ENCODE data around the gene TRERF1. TPM values are rescaled to one million over a fixed set of nuclear protein-coding genes. Genes with fewer than 3 reads are reported as not detected.

The TRERF1 gene
- total RNA-seq, 4 donors from 2014 or later = 0.47 to 0.87 (median 0.50) TPM

DNA sequence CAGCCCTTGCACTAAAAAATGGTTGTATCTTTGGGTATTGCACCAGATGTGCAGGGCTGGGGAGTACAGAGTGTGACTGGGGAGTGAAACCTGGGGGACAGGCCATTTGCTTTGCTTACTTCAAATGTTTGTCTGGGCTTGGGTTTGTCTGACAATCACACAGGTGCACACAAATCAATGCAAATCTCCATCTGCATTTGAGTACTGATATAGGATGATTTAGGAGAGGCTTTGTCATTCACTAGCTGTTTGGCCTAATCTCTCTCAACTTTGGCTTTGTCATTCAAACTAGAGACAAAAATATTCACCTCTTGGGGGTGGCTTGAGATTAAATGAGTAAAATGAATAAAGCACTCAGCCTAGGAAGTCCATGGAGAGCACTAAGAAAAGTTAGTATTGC lies 274.7 kb downstream of the TRERF1 start:
- peaks cover 0 to 9% (median 6%) of the 10 kb centered on the region in 3 donors for H3K27me3 ChIP-seq
- H3K9me3 ChIP-seq = no peaks in the 10 kb centered on the region
- H3K36me3 ChIP-seq = no peaks in the 10 kb centered on the region
- in situ Hi-C loops (cut with MboI; ENCODE audit: low sequenced_read_pairs in 4 of 4) = no loop called here
- no peak overlapping the region for H3K27ac ChIP-seq
- TF ChIP-seq, protein P1, sequence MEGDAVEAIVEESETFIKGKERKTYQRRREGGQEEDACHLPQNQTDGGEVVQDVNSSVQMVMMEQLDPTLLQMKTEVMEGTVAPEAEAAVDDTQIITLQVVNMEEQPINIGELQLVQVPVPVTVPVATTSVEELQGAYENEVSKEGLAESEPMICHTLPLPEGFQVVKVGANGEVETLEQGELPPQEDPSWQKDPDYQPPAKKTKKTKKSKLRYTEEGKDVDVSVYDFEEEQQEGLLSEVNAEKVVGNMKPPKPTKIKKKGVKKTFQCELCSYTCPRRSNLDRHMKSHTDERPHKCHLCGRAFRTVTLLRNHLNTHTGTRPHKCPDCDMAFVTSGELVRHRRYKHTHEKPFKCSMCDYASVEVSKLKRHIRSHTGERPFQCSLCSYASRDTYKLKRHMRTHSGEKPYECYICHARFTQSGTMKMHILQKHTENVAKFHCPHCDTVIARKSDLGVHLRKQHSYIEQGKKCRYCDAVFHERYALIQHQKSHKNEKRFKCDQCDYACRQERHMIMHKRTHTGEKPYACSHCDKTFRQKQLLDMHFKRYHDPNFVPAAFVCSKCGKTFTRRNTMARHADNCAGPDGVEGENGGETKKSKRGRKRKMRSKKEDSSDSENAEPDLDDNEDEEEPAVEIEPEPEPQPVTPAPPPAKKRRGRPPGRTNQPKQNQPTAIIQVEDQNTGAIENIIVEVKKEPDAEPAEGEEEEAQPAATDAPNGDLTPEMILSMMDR (IDR thresholded peaks at IDR 0.05 in 4 of 5, conservative IDR thresholded peaks at IDR 0.05 in 1 of 5) = no peak
- TF ChIP-seq POLR2A (IDR thresholded peaks at IDR 0.05) = no peak
- intact Hi-C loops (cut with DNase I; ENCODE audit: low total_unique reads) = no loop called here
- no peak for DNase-seq
- H3K4me1 ChIP-seq = no peaks in the 10 kb centered on the region
- no peak for ATAC-seq
- H3K4me3 ChIP-seq = no peak overlapping the region

DNA sequence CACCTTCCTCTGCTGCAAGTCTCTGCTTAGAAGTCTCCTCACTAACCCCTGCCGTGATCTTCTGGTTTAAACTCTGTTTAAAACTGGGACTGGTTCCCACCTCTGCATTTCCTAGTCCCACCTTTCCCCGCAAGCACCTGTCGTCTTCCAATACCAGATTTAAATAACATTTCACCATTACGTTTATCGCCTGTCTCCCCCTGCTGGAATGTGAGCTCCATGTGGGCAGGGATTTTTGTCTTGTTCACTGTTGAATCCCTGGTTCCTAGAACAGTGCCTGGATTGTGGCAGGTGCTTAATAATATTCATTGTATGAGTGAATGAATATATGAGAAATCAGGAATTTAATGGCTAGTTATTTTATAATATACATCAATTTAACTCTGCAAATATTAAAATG lies 275.9 kb downstream of the TRERF1 start:
- no peaks in the 10 kb centered on the region for H3K9me3 ChIP-seq
- no peak for ATAC-seq
- H3K27ac ChIP-seq = no peak overlapping the region
- TF ChIP-seq, protein P1 (IDR thresholded peaks at IDR 0.05 in 4 of 5, conservative IDR thresholded peaks at IDR 0.05 in 1 of 5) = no peak
- no peak for TF ChIP-seq POLR2A (IDR thresholded peaks at IDR 0.05)
- no peak overlapping the region for H3K4me3 ChIP-seq
- intact Hi-C loops (cut with DNase I; ENCODE audit: low total_unique reads) = no loop called here
- H3K27me3 ChIP-seq = peaks cover 0 to 9% (median 6%) of the 10 kb centered on the region in 3 donors
- no peaks in the 10 kb centered on the region for H3K4me1 ChIP-seq
- H3K36me3 ChIP-seq = no peaks in the 10 kb centered on the region
- in situ Hi-C loops (cut with MboI; ENCODE audit: low sequenced_read_pairs in 4 of 4) = no loop called here
- no peak for DNase-seq

Other genes starting within 250 kb of the TRERF1 start
- 10 to 100 TPM; 52.2 to 63.7 (median 56.0) TPM for gene MRPS10, start 234.1 kb downstream of the TRERF1 start, total RNA-seq
- 10 to 100 TPM; 40.8 to 46.2 (median 44.7) TPM for gene UBR2, start 112.1 kb upstream of the TRERF1 start, total RNA-seq

Data from gastrocnemius medialis (tissue), 4 donors.